ENCODE data around the gene STAT5B.

The STAT5B gene

GRCh38 chr17:42183741-42184711 is 92.2 kb downstream of the STAT5B start:
- Histone ChIP-seq H3K36me3 (ENCODE audit: insufficient read depth, low read length) (no peaks in the 10 kb centered on the region), H3K4me1 (ENCODE audit: control insufficient read depth, insufficient read depth, low read length, unreplicated experiment) (peaks cover 18% of the 10 kb centered on the region), H3K27ac (ENCODE audit: low read depth, low read length) (no peak overlapping the region), H2AFZ (ENCODE audit: low read length, unreplicated experiment) (peak overlapping the region; percentile 86), H3K27me3 (ENCODE audit: insufficient read depth, low read length) (peaks cover 27% of the 10 kb centered on the region), H3K4me3 (ENCODE audit: low read depth, low read length) (peak overlapping the region; percentile 79), H3K79me2 (ENCODE audit: control insufficient read depth, insufficient read depth, low read length, unreplicated experiment) (no peaks in the 10 kb centered on the region)

- Histone ChIP-seq H3K27me3 (ENCODE audit: insufficient read depth, low read length) (peaks cover 27% of the 10 kb centered on the region), H3K4me1 (ENCODE audit: control insufficient read depth, insufficient read depth, low read length, unreplicated experiment) (peaks cover 18% of the 10 kb centered on the region), H3K36me3 (ENCODE audit: insufficient read depth, low read length) (no peaks in the 10 kb centered on the region), H3K4me3 (ENCODE audit: low read depth, low read length) (peak overlapping the region; percentile 79), H2AFZ (ENCODE audit: low read length, unreplicated experiment) (no peak overlapping the region), H3K79me2 (ENCODE audit: control insufficient read depth, insufficient read depth, low read length, unreplicated experiment) (no peaks in the 10 kb centered on the region), H3K27ac (ENCODE audit: low read depth, low read length) (no peak overlapping the region)
Measured at GRCh38 chr17:42182927-42183734, 93.1 kb downstream of the STAT5B start.

DNA sequence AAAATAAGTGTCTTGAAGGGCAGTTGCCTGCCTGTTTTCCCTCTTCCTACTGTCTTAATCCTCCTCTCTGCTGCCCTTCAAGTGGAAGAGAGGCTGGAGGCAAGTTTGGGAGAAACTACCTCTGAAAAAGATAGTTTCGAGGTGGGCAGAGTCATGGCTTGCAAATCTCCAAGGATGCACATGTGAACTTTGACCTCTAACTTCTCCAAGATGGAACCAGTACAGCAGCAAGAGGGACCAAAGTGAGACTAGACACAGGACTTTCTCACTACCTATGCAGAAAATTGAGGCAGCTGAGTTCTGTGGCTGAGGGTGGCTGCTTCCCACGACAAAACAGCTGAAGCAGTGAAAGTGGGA is 94.4 kb downstream of the STAT5B start:
- Histone ChIP-seq H3K4me1 (ENCODE audit: control insufficient read depth, insufficient read depth, low read length, unreplicated experiment) (peaks cover 18% of the 10 kb centered on the region), H3K27ac (ENCODE audit: low read depth, low read length) (no peak overlapping the region), H3K4me3 (ENCODE audit: low read depth, low read length) (no peak overlapping the region), H3K79me2 (ENCODE audit: control insufficient read depth, insufficient read depth, low read length, unreplicated experiment) (no peaks in the 10 kb centered on the region), H3K36me3 (ENCODE audit: insufficient read depth, low read length) (no peaks in the 10 kb centered on the region), H2AFZ (ENCODE audit: low read length, unreplicated experiment) (no peak overlapping the region), H3K27me3 (ENCODE audit: insufficient read depth, low read length) (peaks cover 27% of the 10 kb centered on the region)

GRCh38 chr17:42180922-42181850 is 95.0 kb downstream of the STAT5B start, which contains the start of gene KCNH4:
Gene KCNH4, minus strand, starts transcription at chr17:42181142. Its CDS starts 197 bp downstream, at chr17:42180945.
- peaks cover 27% of the 10 kb centered on the region for H3K27me3 ChIP-seq (ENCODE audit: insufficient read depth, low read length)
- no peaks in the 10 kb centered on the region for H3K36me3 ChIP-seq (ENCODE audit: insufficient read depth, low read length)
- H3K27ac ChIP-seq (ENCODE audit: low read depth, low read length): no peak within 1 kb of the TSS
- H2AFZ ChIP-seq (ENCODE audit: low read length, unreplicated experiment): no peak within 1 kb of the TSS
- no peaks in the 10 kb centered on the region for H3K79me2 ChIP-seq (ENCODE audit: control insufficient read depth, insufficient read depth, low read length, unreplicated experiment)
- peak within 1 kb of the TSS; percentile 70 for H3K4me3 ChIP-seq (ENCODE audit: low read depth, low read length)
- peaks cover 18% of the 10 kb centered on the region for H3K4me1 ChIP-seq (ENCODE audit: control insufficient read depth, insufficient read depth, low read length, unreplicated experiment)

DNA sequence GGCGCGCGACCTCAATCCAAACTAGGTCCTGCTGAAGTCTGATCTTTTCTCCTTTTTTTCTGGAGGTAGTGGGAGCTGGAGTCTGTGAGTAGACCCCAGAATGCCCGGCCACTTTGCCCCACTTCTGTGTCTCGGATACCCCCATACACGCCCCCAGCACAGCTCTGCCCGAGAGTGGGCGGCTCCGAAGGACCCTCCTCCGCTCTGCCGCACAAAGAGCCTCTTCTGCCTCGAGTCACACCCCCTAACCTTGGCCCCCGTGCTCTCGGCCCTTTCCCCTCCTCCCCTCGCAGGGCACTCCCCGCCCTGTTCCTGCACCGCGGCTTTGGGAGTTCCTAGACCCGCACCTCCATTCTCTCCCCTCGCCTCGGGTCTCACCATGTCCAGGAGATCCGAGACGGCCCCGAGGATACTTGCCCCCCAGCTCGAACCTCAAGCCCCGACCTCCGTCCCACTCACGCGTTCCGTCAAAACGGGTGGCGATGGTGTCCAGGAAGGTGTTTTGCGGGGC is 95.7 kb downstream of the STAT5B start:
- no peak overlapping the region for H3K27ac ChIP-seq (ENCODE audit: low read depth, low read length)
- peak overlapping the region; percentile 70 for H3K4me3 ChIP-seq (ENCODE audit: low read depth, low read length)
- no peaks in the 10 kb centered on the region for H3K79me2 ChIP-seq (ENCODE audit: control insufficient read depth, insufficient read depth, low read length, unreplicated experiment)
- H2AFZ ChIP-seq (ENCODE audit: low read length, unreplicated experiment): no peak overlapping the region
- peaks cover 18% of the 10 kb centered on the region for H3K4me1 ChIP-seq (ENCODE audit: control insufficient read depth, insufficient read depth, low read length, unreplicated experiment)
- no peaks in the 10 kb centered on the region for H3K36me3 ChIP-seq (ENCODE audit: insufficient read depth, low read length)
- H3K27me3 ChIP-seq (ENCODE audit: insufficient read depth, low read length): peaks cover 30% of the 10 kb centered on the region

DNA sequence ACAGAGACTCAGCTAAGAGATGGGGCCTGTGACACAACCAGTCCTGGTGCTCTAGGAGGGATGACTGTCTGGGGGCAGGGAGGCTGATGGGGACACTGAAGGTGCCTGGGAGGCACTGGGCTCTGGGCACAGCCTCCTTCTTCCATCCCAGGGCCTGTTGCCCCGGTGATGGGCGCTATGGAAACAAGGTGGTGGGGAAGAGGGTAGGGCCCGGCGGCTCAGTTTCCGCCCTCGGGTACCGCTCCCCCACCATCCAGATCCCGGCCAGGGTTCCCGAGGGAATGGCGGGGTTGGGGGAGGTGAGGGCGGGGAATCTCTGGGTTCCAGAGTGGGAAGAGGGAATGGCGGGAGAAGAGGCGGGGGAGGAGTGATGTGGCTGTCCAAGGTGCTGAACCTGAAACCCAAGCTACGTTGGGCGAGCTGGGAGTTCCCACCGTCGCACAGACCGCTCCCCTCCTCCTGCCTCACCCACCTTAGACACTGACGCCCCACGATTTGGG is 96.2 kb downstream of the STAT5B start:
- peaks cover 35% of the 10 kb centered on the region for H3K27me3 ChIP-seq (ENCODE audit: insufficient read depth, low read length)
- no peaks in the 10 kb centered on the region for H3K36me3 ChIP-seq (ENCODE audit: insufficient read depth, low read length)
- no peak overlapping the region for H3K27ac ChIP-seq (ENCODE audit: low read depth, low read length)
- no peak overlapping the region for H3K4me3 ChIP-seq (ENCODE audit: low read depth, low read length)
- H2AFZ ChIP-seq (ENCODE audit: low read length, unreplicated experiment): no peak overlapping the region
- no peaks in the 10 kb centered on the region for H3K79me2 ChIP-seq (ENCODE audit: control insufficient read depth, insufficient read depth, low read length, unreplicated experiment)
- peaks cover 18% of the 10 kb centered on the region for H3K4me1 ChIP-seq (ENCODE audit: control insufficient read depth, insufficient read depth, low read length, unreplicated experiment)

DNA sequence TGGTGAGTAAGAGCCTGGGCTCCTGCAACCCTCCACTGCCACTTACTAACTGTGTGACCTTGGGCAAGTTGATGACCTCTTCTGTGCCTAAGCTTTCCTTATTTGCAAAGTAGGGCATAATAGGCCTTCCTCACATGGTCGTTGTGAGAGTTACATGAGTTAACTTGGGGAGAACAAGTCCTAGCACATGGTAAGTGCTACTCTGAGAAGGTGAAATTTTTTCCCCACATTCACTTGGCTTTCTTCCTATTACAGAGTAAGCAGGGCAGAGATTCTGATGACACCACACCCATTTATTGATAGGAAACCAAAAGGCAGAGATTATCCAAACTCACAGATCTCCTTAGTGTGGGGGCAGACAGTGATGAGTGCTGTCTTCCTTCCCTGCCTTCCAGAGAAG is 96.9 kb downstream of the STAT5B start:
- Histone ChIP-seq H3K36me3 (ENCODE audit: insufficient read depth, low read length) (no peaks in the 10 kb centered on the region), H3K79me2 (ENCODE audit: control insufficient read depth, insufficient read depth, low read length, unreplicated experiment) (no peaks in the 10 kb centered on the region), H3K4me3 (ENCODE audit: low read depth, low read length) (no peak overlapping the region), H2AFZ (ENCODE audit: low read length, unreplicated experiment) (no peak overlapping the region), H3K27ac (ENCODE audit: low read depth, low read length) (no peak overlapping the region), H3K27me3 (ENCODE audit: insufficient read depth, low read length) (peaks cover 39% of the 10 kb centered on the region), H3K4me1 (ENCODE audit: control insufficient read depth, insufficient read depth, low read length, unreplicated experiment) (peaks cover 12% of the 10 kb centered on the region)

GRCh38 chr17:42178817-42179216 is 97.4 kb downstream of the STAT5B start:
- peaks cover 39% of the 10 kb centered on the region for H3K27me3 ChIP-seq (ENCODE audit: insufficient read depth, low read length)
- H2AFZ ChIP-seq (ENCODE audit: low read length, unreplicated experiment): no peak overlapping the region
- no peak overlapping the region for H3K4me3 ChIP-seq (ENCODE audit: low read depth, low read length)
- H3K4me1 ChIP-seq (ENCODE audit: control insufficient read depth, insufficient read depth, low read length, unreplicated experiment): peaks cover 11% of the 10 kb centered on the region
- H3K27ac ChIP-seq (ENCODE audit: low read depth, low read length): no peak overlapping the region
- H3K79me2 ChIP-seq (ENCODE audit: control insufficient read depth, insufficient read depth, low read length, unreplicated experiment): no peaks in the 10 kb centered on the region
- H3K36me3 ChIP-seq (ENCODE audit: insufficient read depth, low read length): no peaks in the 10 kb centered on the region

DNA sequence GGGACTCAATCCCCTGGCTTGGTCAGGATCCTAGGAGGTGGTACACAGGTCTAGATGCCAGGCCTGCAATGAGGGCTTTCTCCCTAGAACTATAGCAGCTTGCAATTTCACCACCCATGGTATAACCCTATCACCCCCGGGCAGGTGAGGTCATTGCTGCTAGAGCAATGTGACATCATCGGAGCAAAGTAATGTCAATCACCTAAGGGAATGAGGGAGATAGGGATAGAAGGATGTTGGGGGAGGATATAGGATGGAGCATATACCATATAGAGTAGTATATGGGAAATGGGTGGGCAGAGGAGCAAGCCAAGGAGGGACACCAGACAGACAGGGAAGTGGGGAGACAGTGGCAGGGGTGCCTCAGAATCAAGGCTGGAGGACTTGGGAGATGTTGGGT is 98.5 kb downstream of the STAT5B start:
- Histone ChIP-seq H3K79me2 (ENCODE audit: control insufficient read depth, insufficient read depth, low read length, unreplicated experiment) (no peaks in the 10 kb centered on the region), H2AFZ (ENCODE audit: low read length, unreplicated experiment) (no peak overlapping the region), H3K27me3 (ENCODE audit: insufficient read depth, low read length) (peaks cover 39% of the 10 kb centered on the region), H3K27ac (ENCODE audit: low read depth, low read length) (no peak overlapping the region), H3K4me3 (ENCODE audit: low read depth, low read length) (no peak overlapping the region), H3K36me3 (ENCODE audit: insufficient read depth, low read length) (no peaks in the 10 kb centered on the region), H3K4me1 (ENCODE audit: control insufficient read depth, insufficient read depth, low read length, unreplicated experiment) (no peaks in the 10 kb centered on the region)
